H1 (cell line): ENCODE results near the gene DLG1. TPM values are rescaled to one million over a fixed set of nuclear protein-coding genes. Genes with fewer than 3 reads are reported as not detected.

Experiments used
- CTCF ChIA-PET: fragments of 300-600 bp; sonication (Branson Sonifier 250); formaldehyde crosslinking; loops from one replicate; lab custom pipeline; 2021; ENCODE audit not compliant: partially characterized antibody; lab: Charles Lee
- POLR2A ChIA-PET: fragments of 300-600 bp; sonication (Branson Sonifier 250); formaldehyde crosslinking; loops from one replicate; lab custom pipeline; 2021; ENCODE audit warnings: inconsistent platforms; ENCODE audit not compliant: partially characterized antibody; lab: Charles Lee
- DNase-seq, 2 experiments: peaks; one replicate each; pipeline versions ENCODE4 v3.0.0 to v3.0.0-alpha.2; 2010 to 2022; ENCODE audit warnings: low spot score in 2 of 2, low read depth in 1 of 2, mixed read lengths in 1 of 2
- FAIRE-seq: peaks from 2 replicates; lab custom pipeline; 2011; peaks lifted over from hg19 to GRCh38; lab: Jason Lieb, UNC
- H2AFZ ChIP-seq: 2 replicates; pipeline ENCODE4 v1.8.1; 2012; ENCODE audit warnings: low read length, inconsistent platforms
- H2AK5ac ChIP-seq: 2 replicates; pipeline ENCODE4 v1.6.1; 2013; ENCODE audit warnings: low read depth, low read length
- H2BK120ac ChIP-seq: replicated peaks from 2 replicates; pipeline ENCODE3; 2013; ENCODE audit warnings: low read depth, low read length, inconsistent platforms
- H2BK12ac ChIP-seq: 2 replicates; pipeline ENCODE4 v1.6.1; 2013; ENCODE audit warnings: low read depth, low read length
- H2BK15ac ChIP-seq: 2 replicates; pipeline ENCODE4 v1.6.1; 2013; ENCODE audit warnings: low read length
- H2BK20ac ChIP-seq: 2 replicates; pipeline ENCODE4 v1.6.1; 2013; ENCODE audit warnings: low read length
- H2BK5ac ChIP-seq: 2 replicates; pipeline ENCODE4 v1.6.1; 2013; ENCODE audit warnings: low read depth, low read length
- H3K14ac ChIP-seq: 2 replicates; pipeline ENCODE4 v1.6.1; 2013; ENCODE audit warnings: inconsistent platforms; ENCODE audit not compliant: insufficient read length
- H3K18ac ChIP-seq: 2 replicates; pipeline ENCODE4 v1.6.1; 2013; ENCODE audit warnings: low read length; ENCODE audit errors: extremely low read depth
- H3K23ac ChIP-seq: 2 replicates; pipeline ENCODE4 v1.6.1; 2013; ENCODE audit warnings: inconsistent platforms; ENCODE audit not compliant: insufficient read length
- H3K23me2 ChIP-seq: 2 replicates; pipeline ENCODE4 v1.6.1; 2013; ENCODE audit warnings: low read depth, low read length
- H3K27ac ChIP-seq: 2 replicates; pipeline ENCODE4 v1.6.1; 2011; ENCODE audit warnings: low read depth, low read length, inconsistent platforms
- H3K27me3 ChIP-seq, 4 experiments: replicated peaks in 1 of 4; 1 replicate in 1 of 4; 2 replicates in 3 of 4; pipeline versions ENCODE4 v1.6.1 to v1.8.1; 2011 to 2013; ENCODE audit warnings: low read length in 3 of 4, mild to moderate bottlenecking in 3 of 4, inconsistent platforms in 2 of 4, mixed read lengths in 2 of 4, moderate library complexity in 1 of 4; ENCODE audit not compliant: control insufficient read depth in 3 of 4, insufficient read depth in 3 of 4; ENCODE audit errors: extremely low read depth in 1 of 4
- H3K36me3 ChIP-seq, 4 experiments: 2 replicates each; pipeline versions ENCODE4 v1.6.1 to v1.8.1; 2011 to 2013; ENCODE audit warnings: mild to moderate bottlenecking in 4 of 4, low read length in 3 of 4, moderate library complexity in 2 of 4, control low read depth in 1 of 4, inconsistent platforms in 1 of 4; ENCODE audit not compliant: insufficient read depth in 4 of 4, control insufficient read depth in 2 of 4
- H3K4ac ChIP-seq: replicated peaks from 2 replicates; pipeline ENCODE3; 2013; ENCODE audit warnings: low read length, low read depth, mixed read lengths, inconsistent platforms; ENCODE audit not compliant: insufficient read length
- H3K4me1 ChIP-seq, 4 experiments: replicated peaks in 1 of 4; 1 replicate in 1 of 4; 2 replicates in 3 of 4; pipeline versions ENCODE4 v1.6.1 to v1.8.1; 2011 to 2013; ENCODE audit warnings: low read length in 3 of 4, inconsistent platforms in 2 of 4, mixed read lengths in 1 of 4; ENCODE audit not compliant: insufficient read depth in 4 of 4, control insufficient read depth in 3 of 4
- H3K4me2 ChIP-seq, 2 experiments: 2 replicates each; pipeline versions ENCODE4 v1.6.1 to v1.8.1; 2011 to 2013; ENCODE audit warnings: low read depth in 2 of 2, low read length in 2 of 2, control low read depth in 1 of 2, inconsistent platforms in 1 of 2, mild to moderate bottlenecking in 1 of 2; ENCODE audit not compliant: insufficient read depth in 1 of 2
- H3K4me3 ChIP-seq, 4 experiments: fragments of 200-600, 300-600 bp in 1 of 4; sonication (generic), shearing (Covaris generic), sonication (Bioruptor Twin) in 1 of 4; 2 replicates each; pipeline versions ENCODE4 v1.5.1 to v1.8.1; 2011 to 2016; ENCODE audit warnings: low read length in 4 of 4, low read depth in 3 of 4, control low read depth in 2 of 4, inconsistent platforms in 2 of 4, mild to moderate bottlenecking in 2 of 4, mixed read lengths in 1 of 4, moderate library complexity in 1 of 4; ENCODE audit not compliant: insufficient read depth in 2 of 4; ENCODE audit errors: extremely low read depth in 1 of 4
- H3K56ac ChIP-seq: replicated peaks from 2 replicates; pipeline ENCODE3; 2013; ENCODE audit warnings: low read depth, mild to moderate bottlenecking, mixed read lengths, low read length, inconsistent platforms; ENCODE audit not compliant: insufficient read length
- H3K79me1 ChIP-seq: 2 replicates; pipeline ENCODE4 v1.6.1; 2013; ENCODE audit warnings: low read depth, low read length, control low read depth
- H3K79me2 ChIP-seq, 2 experiments: 2 replicates each; pipeline versions ENCODE4 v1.6.1 to v1.8.1; 2012 to 2013; ENCODE audit warnings: low read length in 2 of 2, mild to moderate bottlenecking in 2 of 2, inconsistent platforms in 1 of 2; ENCODE audit not compliant: insufficient read depth in 2 of 2, control insufficient read depth in 1 of 2
- H3K9ac ChIP-seq, 4 experiments: replicated peaks in 1 of 4; 1 replicate in 1 of 4; 2 replicates in 3 of 4; pipeline versions ENCODE4 v1.6.1 to v1.8.1; 2011 to 2013; ENCODE audit warnings: low read depth in 3 of 4, low read length in 3 of 4, control low read depth in 2 of 4, mild to moderate bottlenecking in 2 of 4, moderate library complexity in 2 of 4, inconsistent platforms in 1 of 4; ENCODE audit errors: extremely low read depth in 1 of 4
- H3K9me3 ChIP-seq, 2 experiments: 2 replicates each; pipeline versions ENCODE4 v1.6.1 to v1.8.1; 2012 to 2013; ENCODE audit warnings: mild to moderate bottlenecking in 2 of 2, moderate library complexity in 2 of 2, control low read depth in 1 of 2, inconsistent platforms in 1 of 2, low read depth in 1 of 2, low read length in 1 of 2, mixed read lengths in 1 of 2; ENCODE audit not compliant: insufficient read depth in 2 of 2
- H4K20me1 ChIP-seq, 2 experiments: replicated peaks in 1 of 2; 2 replicates each; pipeline versions ENCODE3 to v1.8.1; 2011 to 2013; ENCODE audit warnings: inconsistent platforms in 2 of 2, low read length in 2 of 2, mild to moderate bottlenecking in 1 of 2; ENCODE audit not compliant: insufficient read depth in 2 of 2, control insufficient read depth in 1 of 2
- H4K5ac ChIP-seq: 2 replicates; pipeline ENCODE4 v1.6.1; 2013; ENCODE audit warnings: low read length, low read depth, mixed read lengths, inconsistent platforms; ENCODE audit not compliant: insufficient read length
- H4K8ac ChIP-seq: 2 replicates; pipeline ENCODE4 v1.8.0; 2013; ENCODE audit warnings: mild to moderate bottlenecking, moderate library complexity, low read length, inconsistent platforms; ENCODE audit not compliant: insufficient read depth; ENCODE audit errors: extremely low read depth
- H4K91ac ChIP-seq: replicated peaks from 2 replicates; pipeline ENCODE3; 2013; ENCODE audit warnings: low read length, mixed read lengths, inconsistent platforms; ENCODE audit not compliant: insufficient read length
- BACH1 ChIP-seq: IDR thresholded peaks from 2 replicates; pipeline ENCODE4 v1.6.1; 2012; ENCODE audit warnings: low read length, improper control_type of control experiment
- USF2 ChIP-seq: IDR thresholded peaks from 2 replicates; pipeline ENCODE4 v1.6.1; 2011; ENCODE audit warnings: low read length, improper control_type of control experiment
- WGBS, 2 experiments: shearing (Covaris generic) in 1 of 2; methylation state at CpG; one replicate each; pipeline versions ENCODE4 v1.1.6 to v1.1.7; 2013 to 2015; ENCODE audit warnings: low lambda C conversion rate in 2 of 2, mixed read lengths in 2 of 2, inconsistent platforms in 1 of 2, low coverage in 1 of 2, missing lambda C conversion rate in 1 of 2; ENCODE audit not compliant: insufficient replicate concordance in 2 of 2, insufficient coverage in 1 of 2, insufficient read length in 1 of 2; ENCODE audit errors: extremely low coverage in 1 of 2, missing lambda C conversion rate in 1 of 2; 5-methylcytosine and 5-hydroxymethylcytosine counted together
- polyA plus RNA-seq, 7 experiments: library from polyadenylated mRNA; depleted of rRNA in 3 of 7; stranded (reverse) in 5 of 7; unstranded in 2 of 7; fragments of >200 nt in 5 of 7; fragments of 200-250 nt in 2 of 7; gene quantifications; 1 replicate in 5 of 7; 2 replicates in 1 of 7; 4 replicates in 1 of 7; pipeline versions ENCODE4 v1.2.1 to v1.2.3, GENCODE V29; 2011 to 2013; ENCODE audit warnings: missing spikeins in 2 of 7, mixed read lengths in 2 of 7
- total RNA-seq: library from RNA; stranded (reverse); fragmentation: NEBNext Ultra II Directional; extraction: Animal tissue kit (Norgen Biotek cat#: 25700); gene quantifications from 2 replicates; pipeline ENCODE4 v1.2.1, GENCODE V29; 2021

DLG1 gene
- total and polyA plus RNA-seq, 2 of the 8 experiments (the other 6 are each of a cell fraction or from before 2014, with no cell fraction given), result 13.4 to 78.8 TPM

- no peak for TF ChIP-seq USF2
- TF ChIP-seq BACH1, result no peak
- H2BK12ac ChIP-seq, result no peak overlapping the region
- CTCF ChIA-PET, result interaction anchor here (0.9 to 19.7 kb wide), 5 partner anchors 6 to 45 kb away, joined by 3 to 245 read pairs (median 4); partner anchors contain the start of gene MELTF
- FAIRE-seq (no peak), DNase-seq (no peak)
- no peak overlapping the region for H3K27ac ChIP-seq
- POLR2A ChIA-PET, result no interaction called here
- no peak overlapping the region for H3K18ac ChIP-seq
- no peak overlapping the region for H4K91ac ChIP-seq
- H2BK5ac ChIP-seq, result no peak overlapping the region
- H2BK15ac ChIP-seq, result no peak overlapping the region
- H3K4me3 ChIP-seq, result no peak overlapping the region
- no peak overlapping the region for H3K14ac ChIP-seq
- no peaks in the 10 kb centered on the region for H3K36me3 ChIP-seq
- no peaks in the 10 kb centered on the region for H3K27me3 ChIP-seq
- no peak overlapping the region for H3K56ac ChIP-seq
- peaks cover 0 to 3% (median under 1%) of the 10 kb centered on the region in 4 experiments; a peak in 3 of 7 replicates for H3K4me1 ChIP-seq
- H3K4ac ChIP-seq, result no peak overlapping the region
- H4K20me1 ChIP-seq, result no peaks in the 10 kb centered on the region
- no peak overlapping the region for H2AK5ac ChIP-seq
- H3K9ac ChIP-seq, result no peak overlapping the region
- H4K8ac ChIP-seq, result peak overlapping the region; percentile 45
- no peaks in the 10 kb centered on the region for H3K79me2 ChIP-seq
- H2BK120ac ChIP-seq, result no peak overlapping the region
- H3K23ac ChIP-seq, result no peak overlapping the region
- no peak overlapping the region for H3K4me2 ChIP-seq
- H3K23me2 ChIP-seq, result no peaks in the 10 kb centered on the region
- H3K9me3 ChIP-seq, result no peaks in the 10 kb centered on the region
- H4K5ac ChIP-seq, result no peak overlapping the region
- H3K79me1 ChIP-seq, result no peaks in the 10 kb centered on the region
- H2BK20ac ChIP-seq, result no peak overlapping the region
- 89% methylated on average over 28 of the region's 28 CpGs; no CpG with 5 or more reads in 1 of the 2 experiments for WGBS, 2 experiments
- H2AFZ ChIP-seq, result no peak overlapping the region
These were observed 282.3 kb downstream of the DLG1 start for GRCh38 chr3:197015790-197016736.
